HS-27A (cell line): Measurements from ENCODE around the gene NDFIP1.
"Not testable (repeated sequence)": the region's sequence is repeated elsewhere in the genome, so short reads cannot be mapped to it uniquely, and the experiment has no call there.

Experiments
- DNase-seq: peaks from one replicate; pipeline ENCODE4 v3.0.0-alpha.2; 2012; ENCODE audit warnings: low read depth, missing footprints

NDFIP1 gene, protein sequence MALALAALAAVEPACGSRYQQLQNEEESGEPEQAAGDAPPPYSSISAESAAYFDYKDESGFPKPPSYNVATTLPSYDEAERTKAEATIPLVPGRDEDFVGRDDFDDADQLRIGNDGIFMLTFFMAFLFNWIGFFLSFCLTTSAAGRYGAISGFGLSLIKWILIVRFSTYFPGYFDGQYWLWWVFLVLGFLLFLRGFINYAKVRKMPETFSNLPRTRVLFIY

DNA sequence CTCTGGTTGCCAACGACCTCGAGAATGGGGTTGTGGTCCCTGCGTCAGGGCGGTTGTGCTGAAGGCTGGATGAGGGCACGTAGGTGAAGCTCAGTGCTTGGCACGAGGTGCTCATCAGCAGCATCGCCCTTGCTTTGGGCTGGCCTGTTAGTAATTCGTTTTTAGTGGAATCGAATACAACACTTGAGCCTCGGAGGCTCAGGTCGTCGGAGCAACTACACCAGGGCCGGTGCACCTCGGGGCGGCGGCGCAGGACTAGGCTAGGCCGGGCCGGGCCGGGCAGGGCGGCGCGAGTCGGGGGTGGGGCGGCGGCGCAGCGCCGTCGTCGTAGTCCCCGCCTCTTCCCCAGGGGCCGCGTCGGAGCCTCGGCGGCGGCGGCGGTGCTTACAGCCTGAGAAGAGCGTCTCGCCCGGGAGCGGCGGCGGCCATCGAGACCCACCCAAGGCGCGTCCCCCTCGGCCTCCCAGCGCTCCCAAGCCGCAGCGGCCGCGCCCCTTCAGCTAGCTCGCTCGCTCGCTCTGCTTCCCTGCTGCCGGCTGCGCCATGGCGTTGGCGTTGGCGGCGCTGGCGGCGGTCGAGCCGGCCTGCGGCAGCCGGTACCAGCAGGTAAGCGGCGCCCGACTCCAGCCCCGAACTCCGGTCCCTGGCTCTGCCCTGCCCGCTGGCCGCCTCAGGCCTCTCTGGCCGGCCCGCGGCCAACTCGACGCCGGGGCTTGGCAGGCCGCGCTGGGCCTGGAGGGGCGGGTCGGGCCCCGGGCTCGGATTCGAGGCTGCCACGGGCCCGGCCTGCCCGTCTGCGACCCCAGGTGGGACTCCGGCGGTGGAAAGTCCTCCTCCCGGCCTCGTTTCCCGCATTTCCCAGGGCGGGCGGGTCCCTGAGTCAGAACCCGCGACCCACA is at the start of gene NDFIP1:
Gene NDFIP1, plus strand, starts transcription at position 348 of the 899 bp plus-strand sequence. Its CDS starts 196 bp downstream, at position 544.
- DNase-seq, result no peak

DNA sequence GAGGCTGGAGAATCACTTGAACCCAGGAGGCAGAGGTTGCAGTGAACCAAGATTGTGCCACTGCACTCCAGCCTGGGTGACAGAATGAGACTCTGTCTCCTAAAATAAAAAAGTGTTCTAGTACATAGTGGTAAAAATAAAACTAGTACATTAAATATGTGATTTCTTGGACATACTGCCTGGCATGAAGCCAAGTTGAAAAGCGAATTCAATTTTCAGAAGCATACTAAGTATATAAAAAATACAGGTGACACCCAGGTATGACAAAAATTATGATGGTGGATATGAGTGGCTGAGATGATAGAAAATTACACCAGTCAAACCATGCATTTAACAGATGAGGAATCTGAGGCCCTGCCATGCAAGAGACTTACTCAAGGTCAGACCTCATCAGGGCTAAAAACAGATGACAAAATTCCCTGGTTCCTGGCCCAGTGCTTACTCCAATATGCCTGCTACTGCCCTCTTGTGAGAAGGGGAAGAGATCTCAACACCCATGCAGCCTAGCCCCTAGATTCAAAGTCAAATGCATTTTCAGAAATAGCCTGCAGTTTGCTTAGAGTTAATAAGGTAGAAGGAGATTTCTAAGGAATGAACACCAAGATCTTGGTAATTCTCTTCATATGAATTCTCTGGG is 49.2 kb upstream of the NDFIP1 start:
- no peak for DNase-seq

DNA sequence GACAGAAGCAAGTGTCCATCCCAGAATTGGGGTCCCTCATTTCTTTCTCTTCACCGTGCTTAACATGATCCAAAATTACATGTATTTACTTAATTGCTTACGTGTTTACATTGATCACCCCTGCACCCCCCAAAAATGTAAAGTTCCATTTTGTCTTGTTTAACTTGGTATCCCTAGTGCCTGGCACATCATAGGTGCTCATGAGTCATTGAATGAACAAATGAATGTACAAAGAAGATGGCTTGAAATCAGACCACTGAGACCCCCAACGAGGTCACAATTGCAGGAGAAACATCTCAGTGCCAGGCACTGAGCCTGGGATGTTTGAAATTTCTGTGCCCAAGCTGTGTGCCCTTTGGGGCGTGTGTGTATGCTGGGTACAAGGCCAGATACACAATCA is 45.2 kb upstream of the NDFIP1 start:
- DNase-seq, result no peak

DNA sequence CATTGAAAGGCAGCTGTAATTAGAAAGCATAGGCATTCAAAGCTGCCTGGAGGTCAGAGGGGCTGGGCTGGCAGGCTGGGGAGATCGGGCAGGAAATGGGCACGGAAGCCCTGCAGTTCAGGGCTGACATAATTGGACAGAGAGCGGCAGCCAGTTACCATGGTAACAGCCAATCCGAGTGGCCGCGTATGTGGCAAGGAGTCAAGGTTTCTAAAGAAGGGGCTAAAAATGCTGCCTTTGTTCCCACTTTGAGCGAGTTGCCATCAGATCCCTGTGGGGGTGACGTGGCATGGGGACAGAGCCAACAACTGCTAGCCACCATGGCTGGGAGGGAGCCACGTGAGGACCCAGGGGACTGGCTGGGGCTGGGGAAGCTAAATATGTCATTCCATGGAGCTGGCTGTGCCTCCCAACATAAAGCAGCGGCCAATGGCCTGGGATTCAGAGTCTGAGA is 44.7 kb upstream of the NDFIP1 start:
- peak; percentile 8 for DNase-seq

DNA sequence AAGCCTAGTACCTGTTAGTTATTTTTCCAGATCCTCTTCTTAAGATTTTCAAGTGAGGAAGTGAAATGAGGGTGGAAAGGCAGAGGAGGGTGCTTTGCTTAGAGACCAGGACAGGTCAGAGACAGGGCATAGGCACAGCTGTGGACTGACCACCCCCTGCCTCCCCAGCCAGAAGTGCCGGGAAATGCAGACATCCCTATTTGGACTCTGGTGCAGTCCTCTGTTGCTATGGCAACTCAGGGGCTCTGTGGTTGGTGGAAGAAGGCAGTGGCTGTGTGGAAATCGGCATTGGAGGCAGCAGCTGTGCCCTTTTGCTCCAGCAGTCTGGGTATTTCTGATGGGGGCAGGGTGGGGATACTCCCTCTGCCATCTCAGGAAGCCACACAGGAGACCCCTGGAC is 43.3 kb upstream of the NDFIP1 start:
- DNase-seq, result no peak

DNA sequence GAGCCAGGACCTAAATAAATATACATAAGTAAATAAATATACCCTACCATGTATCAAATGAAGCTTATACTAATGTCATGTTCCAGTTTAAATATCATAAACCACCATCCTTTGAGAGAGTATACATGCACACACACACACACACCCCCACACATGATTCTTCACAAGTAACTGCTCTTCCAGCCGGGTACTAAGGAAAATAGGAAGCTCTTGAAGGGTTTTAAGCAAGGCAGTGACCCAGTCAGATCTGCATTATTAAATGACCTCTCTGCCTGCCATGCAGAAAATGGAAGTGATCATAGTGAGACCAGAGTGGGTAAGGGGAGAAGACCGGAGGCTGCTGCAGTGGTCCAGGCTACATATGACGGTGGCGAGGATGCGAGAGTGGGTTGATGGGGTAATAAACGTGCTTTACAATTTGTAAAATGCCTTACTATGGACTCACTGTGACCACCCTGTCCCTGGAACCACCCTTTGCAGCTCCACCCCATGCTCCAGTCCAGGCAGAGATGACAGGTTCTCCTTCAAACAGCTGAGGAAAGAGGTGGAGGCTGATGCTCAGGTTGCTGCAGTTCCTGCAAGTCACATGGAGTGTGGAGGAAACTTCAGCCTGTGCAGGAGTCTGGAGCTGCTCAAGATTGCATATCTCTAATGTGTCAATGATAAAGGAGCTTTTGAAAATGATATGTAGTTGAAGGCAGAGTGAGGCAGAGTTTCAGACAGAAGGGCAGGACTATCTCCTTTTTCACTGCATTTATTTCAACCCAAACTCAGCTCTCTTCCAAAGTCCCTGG is 38.8 kb upstream of the NDFIP1 start:
- no peak for DNase-seq

DNA sequence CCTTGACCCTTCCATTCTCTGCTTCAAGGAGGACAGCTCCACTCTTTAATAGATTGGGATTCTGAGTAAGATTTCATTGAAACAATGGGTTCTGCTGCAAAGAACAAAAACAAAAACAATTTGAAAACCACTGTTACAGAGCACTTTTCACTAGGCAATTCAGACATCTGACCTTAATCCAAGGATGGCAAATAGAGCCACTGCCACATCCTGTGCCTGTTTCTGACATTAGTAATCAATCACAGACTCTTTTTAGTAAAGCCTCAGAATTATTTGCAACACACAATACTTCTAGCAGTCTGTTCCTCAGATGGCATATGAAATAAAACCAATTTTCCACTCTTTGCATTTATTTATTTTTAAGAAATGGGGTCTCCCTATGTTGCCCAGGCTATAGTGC is 37.8 kb upstream of the NDFIP1 start:
- DNase-seq, result no peak

DNA sequence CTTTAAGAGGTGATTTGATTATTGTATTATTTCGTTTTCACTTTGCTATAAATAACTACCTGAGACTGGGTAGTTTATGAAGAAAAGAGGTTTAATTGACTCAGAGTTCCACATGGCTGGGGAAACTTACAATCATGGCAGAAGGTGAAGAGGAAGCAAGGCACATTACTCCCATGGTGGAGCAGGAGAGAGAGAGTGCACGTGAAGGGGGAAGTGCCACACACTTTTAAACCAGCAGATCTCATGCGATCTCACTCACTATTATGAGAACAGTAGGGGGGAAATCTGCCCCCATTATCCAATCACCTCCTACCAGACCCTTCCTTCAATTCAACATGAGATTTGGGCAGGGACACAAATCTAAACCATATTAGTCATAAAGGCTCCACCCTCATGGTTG is 36.1 kb upstream of the NDFIP1 start:
- no peak for DNase-seq

DNA sequence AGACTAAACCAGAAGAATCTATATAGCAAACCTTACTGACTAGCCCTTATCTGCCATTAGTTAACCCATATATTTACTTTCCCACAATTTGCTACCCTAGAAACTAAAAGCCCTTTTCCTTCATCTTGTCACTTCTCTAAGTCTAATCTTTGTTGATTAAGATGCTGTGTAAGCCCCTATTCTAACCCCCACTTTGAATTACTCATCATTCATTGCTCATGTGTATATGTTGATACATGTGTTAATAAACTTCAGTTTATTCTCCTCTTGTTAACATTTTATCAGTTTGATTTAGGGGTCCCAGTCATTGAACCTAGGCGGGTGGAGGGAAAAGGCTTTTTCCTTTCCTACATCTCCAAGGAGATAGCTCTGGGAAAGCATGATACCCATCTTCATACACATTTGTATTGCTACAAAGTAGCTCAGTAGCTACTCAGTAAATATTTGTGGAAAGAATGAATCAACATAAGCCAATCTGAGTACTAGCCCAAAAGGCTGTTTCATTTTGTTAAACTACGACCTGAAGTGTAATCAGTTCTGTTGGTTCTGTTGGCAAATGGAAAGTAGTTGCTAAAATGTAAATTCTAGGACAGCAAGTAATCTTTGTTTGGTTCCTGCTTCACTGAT is 35.1 kb upstream of the NDFIP1 start:
- DNase-seq, result no peak

DNA sequence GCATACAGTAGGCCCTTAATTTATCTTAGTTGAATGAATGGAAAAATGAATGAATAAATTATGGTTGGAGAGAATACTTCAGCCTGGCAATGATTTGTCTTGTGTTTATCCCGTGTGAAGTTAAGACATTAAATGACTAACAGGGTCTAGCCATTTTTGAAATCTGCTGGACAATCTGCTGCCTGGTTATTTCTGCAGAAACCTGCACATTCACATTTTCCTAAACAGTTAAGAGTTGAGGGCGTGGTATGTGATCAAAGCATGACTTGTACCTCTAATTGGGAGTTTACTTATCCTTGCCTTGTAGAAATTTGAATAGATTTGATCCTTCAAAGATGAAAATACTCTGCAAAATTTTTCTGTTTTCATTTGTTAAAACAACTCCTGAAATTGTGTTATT is 34.6 kb upstream of the NDFIP1 start:
- DNase-seq, result no peak

DNA sequence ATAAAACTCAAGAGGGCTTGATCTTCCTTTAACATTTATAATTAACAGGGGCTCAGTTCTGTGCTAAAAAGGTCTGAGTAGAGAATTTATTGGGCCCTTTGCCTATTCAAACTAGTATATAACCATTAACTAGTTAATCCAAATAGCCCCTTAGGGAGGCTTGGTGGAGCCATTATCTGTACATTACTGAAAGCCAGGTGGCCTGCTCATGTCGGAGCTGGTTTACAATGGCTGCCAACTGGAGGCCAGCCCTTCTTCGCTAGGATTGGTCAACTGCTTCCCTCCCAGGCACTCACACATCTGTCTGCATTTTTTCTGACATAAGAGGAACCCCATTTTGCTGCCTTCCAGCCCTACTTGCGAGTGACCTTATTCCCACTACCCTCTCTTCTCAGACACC is 30.4 kb upstream of the NDFIP1 start:
- DNase-seq, result no peak

DNA sequence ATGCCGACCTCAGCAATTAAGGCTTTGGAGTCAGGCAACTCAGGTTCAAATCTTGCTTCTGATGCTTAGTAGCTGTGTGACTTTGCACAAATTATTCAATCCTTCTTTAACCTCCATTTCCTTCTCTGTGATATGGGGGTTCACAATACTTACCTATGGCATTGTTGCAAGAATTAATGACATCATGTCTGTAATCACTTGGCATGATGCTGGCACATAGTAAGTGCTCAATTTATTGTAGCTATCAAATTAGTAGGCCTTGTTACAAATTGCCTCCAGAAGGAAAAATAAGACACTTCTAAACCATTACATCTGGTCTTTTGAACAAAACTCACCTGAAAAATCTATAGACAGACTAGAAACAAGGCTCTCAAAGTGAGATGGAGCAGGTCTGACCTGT is 29.9 kb upstream of the NDFIP1 start:
- no peak for DNase-seq

DNA sequence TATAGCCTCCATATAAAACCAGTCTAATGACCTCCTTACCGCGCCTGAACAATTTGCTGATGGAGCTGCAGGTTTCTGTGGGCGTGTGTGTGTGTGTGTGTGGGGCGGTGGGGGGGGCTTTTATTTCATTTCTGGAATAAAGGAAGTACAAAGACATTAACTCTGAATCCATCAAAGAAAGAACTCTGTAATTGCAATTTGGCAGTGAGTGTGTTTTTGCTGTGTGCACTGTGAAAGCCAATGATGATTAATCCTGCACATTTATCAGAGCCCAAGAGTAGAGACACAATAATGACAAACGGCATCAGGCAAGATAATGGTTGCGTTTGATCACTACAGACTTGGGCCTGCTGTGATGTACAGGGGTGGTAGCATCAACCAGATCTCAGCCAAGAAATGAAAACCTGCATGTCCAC is 29.3 kb upstream of the NDFIP1 start:
- DNase-seq, result no peak

DNA sequence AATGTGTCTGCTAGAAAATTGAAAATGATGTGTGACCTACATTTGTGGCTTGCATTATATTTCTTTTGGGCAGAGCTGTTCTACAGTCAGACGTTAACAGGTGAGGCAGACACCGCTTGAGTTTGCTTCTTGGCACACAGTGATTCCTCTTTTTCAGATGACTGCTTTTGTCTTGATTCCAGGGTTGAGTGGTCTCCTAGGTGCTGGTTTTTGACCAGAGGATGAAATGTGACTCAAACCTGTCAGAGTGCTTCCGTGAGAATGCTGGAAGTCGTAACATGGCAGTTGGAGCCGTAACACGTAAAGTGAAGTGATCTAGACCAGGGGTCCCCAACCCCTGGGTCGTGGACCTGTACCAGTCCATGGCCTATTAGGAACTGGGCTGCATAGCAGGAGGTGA is 28.3 kb upstream of the NDFIP1 start:
- DNase-seq, result no peak

DNA sequence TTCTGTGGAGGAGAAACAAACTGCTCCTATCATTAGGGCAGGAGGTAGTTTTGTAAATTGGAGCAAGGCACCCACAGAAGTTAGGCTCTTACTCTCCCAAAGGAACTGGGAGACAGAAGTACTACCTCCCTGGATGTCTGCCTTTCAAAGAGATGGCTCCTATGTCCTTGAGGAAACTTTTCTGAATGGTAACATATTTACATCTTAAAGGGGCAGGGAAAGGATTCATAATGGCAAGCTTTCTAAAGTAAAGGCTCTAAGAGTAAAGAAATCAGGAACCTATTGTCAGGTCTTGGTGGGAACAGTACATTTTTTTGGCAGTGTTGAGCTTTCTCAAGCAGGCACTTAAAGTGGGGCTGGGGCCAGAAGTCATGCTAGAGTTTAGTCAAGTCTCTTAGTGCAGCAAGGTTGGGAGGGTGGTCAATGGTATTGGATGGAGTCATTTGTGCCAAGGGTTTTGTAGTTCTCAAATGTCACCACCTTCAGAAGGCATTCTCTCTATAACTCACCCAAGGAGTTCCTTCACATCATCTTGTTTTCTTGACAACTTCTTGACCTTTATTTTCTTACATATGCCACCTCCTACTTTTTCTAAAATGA is 26.3 kb upstream of the NDFIP1 start:
- no peak for DNase-seq

DNA sequence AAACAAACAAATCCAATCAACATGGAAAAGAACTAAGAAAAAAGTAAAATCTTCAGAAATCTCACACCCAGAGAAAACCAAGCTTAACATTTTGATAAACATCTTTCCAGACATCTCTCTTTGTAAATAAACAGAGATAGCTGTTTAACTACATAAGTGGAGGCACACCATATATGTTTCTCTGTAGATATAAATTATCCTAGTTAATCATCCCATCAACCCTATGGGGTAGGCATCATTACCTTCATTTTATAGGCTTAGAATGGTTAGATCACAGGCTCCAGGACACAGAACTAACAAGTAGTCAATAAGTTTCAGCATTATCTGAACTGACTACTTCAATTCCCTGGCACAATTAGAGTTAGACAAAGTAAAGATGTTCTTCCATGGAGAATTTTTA is 22.4 kb upstream of the NDFIP1 start:
- no peak for DNase-seq

DNA sequence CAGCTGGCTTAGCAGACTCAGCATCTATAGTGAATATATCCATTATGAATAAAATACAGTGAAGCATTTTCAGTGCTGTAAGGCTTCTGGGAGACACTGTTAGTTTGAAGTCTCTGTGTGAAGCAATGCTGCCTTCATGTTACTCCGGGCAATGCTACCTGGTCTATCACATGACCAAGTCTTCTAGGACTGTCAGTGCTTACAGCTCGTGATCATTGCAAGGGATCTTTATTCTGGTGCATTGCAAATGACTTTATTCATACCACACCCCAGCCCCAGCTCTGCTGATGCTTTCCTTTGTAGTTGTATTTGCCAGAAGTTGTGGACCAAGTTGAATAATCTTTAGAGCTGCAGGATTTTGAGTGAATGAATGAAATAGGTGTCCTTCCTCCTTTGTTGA is 21.9 kb upstream of the NDFIP1 start:
- no peak for DNase-seq

DNA sequence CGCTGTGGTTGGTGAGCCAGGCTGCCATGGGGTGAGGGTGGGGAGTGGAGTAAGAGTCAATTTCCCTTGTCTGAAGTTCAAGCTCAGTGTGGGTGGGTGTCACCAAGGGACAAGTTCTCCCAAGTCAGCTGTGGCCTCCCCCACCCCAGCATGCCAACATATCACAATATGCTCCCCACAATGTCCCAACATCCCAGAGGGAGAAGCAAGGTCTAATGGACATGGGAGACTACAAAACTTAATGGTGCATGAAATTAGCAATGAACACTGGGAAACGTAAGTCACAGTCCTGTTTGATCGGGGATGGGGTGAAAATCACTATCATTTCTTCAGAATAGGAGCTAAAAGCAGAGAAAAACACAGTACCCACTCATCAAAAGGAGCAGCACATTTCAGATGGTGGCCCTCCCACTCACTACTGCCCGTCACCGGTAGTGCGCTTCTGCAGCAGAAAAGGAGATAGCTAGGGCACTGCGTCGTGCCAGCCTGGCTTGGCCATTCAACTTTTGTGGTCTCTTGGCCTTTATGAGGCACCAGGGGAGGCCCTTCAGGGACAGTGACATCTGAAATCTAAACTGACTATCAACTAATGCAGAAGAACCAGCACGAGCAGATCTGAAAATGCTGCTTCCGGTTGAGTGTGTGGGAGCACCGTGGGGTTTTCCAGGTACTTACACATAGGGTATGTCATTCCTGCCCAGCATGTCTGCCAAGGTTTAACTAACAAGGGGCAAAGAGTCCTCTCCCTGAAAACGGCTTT is 20.5 kb upstream of the NDFIP1 start:
- no peak for DNase-seq

DNA sequence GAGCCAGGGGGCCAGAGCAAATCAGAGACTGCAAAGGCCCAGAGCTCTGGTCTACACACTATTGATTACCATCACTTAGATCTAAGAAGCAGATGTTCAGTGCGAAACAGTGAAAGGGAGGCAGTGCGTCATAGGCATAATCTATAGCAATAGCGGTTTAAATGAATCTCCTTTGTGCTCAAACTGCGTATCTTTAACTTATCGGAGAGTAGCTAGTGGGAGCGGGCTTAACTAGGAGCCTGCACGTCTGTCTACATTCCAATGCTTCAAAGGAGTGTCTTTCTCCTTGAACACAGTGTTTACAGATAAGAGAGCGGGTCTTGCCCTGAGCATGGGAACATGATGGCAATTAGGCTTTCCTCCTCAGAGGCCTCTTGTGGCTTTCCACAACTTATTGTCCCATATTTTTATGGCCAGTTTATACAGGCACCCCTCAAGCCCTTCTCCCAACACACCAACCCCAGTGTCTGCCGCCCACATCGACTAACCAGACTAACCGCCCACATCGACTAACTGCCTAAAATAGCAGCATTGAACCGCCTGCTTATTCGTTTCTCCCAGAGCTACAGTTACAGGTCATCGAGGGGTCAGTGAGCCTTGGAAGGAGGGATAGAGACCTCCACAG is 19.6 kb upstream of the NDFIP1 start:
- DNase-seq, result not testable (repeated sequence)

DNA sequence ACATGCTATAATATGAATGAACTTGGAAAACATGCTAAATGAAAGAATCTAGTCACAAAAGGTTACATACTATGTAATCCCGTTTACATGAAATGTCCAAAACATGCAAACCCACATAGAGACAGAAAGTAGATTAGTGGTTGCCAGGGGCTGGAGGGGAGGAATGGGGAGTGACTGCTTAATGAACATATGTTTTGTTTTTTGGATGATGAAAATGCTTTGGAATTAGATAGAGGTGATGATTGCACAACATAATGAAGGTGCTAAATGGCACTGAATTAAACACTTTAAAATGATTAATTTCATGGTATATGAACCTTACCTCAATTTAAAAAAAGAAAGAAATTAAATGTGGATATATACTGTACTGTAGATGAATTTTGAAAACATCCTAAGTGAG is 17.6 kb upstream of the NDFIP1 start:
- DNase-seq, result no peak
